Neural progenitor cell (in vitro differentiated cells): ENCODE data around the gene GPS1. TPM values are rescaled to one million over a fixed set of nuclear protein-coding genes. Genes with fewer than 3 reads are reported as not detected.

Source experiments
- DNase-seq: peaks from one replicate; pipeline ENCODE4 v3.0.0-alpha.2; 2016; ENCODE audit warnings: low spot score
- H2AFZ ChIP-seq: fragments of 200-600 bp; sonication (generic); replicated peaks from 2 replicates; pipeline ENCODE4 v1.6.1; 2016; ENCODE audit warnings: antibody characterized with exemption
- H3F3A ChIP-seq: fragments of 200-600 bp; sonication (generic); 2 replicates; pipeline ENCODE4 v1.6.1; 2016; ENCODE audit warnings: antibody characterized with exemption, low read depth
- H3K27ac ChIP-seq: fragments of 200-600 bp; sonication (generic); 2 replicates; pipeline ENCODE4 v1.5.1; 2016; ENCODE audit warnings: mild to moderate bottlenecking
- H3K27me3 ChIP-seq: fragments of 200-600 bp; sonication (generic); 2 replicates; pipeline ENCODE4 v1.6.1; 2016; ENCODE audit warnings: mild to moderate bottlenecking, moderate library complexity
- H3K36me3 ChIP-seq: fragments of 200-600 bp; sonication (generic); 2 replicates; pipeline ENCODE4 v1.5.1; 2016
- H3K4me1 ChIP-seq: fragments of 200-600 bp; sonication (generic); 2 replicates; pipeline ENCODE4 v1.6.1; 2016; ENCODE audit warnings: mixed run types
- H3K4me2 ChIP-seq: fragments of 200-600 bp; sonication (generic); 2 replicates; pipeline ENCODE4 v1.6.1; 2016
- H3K4me3 ChIP-seq: fragments of 200-600 bp; sonication (generic); 2 replicates; pipeline ENCODE4 v1.5.1; 2016
- H3K79me2 ChIP-seq: fragments of 200-600 bp; sonication (generic); 2 replicates; pipeline ENCODE4 v1.6.1; 2016; ENCODE audit warnings: low read depth
- H3K9ac ChIP-seq: fragments of 200-600 bp; sonication (generic); 2 replicates; pipeline ENCODE4 v1.6.1; 2016
- H3K9me3 ChIP-seq: fragments of 200-600 bp; sonication (generic); 2 replicates; pipeline ENCODE4 v1.5.1; 2016; ENCODE audit warnings: low read depth
- H4K20me1 ChIP-seq: fragments of 200-600 bp; sonication (generic); 2 replicates; pipeline ENCODE4 v1.6.1; 2016; ENCODE audit warnings: low read depth
- H3K27ac Mint-ChIP-seq: 3 replicates; pipeline ENCODE4 v1.8.0; 2021; ENCODE audit warnings: mixed read lengths
- H3K27me3 Mint-ChIP-seq: 2 replicates; pipeline ENCODE4 v1.8.0; 2022; ENCODE audit warnings: low read depth, mild to moderate bottlenecking, inconsistent platforms, moderate library complexity, mixed read lengths; ENCODE audit not compliant: insufficient read depth
- H3K36me3 Mint-ChIP-seq: 3 replicates; pipeline ENCODE4 v1.8.0; 2021; ENCODE audit warnings: mixed read lengths
- H3K4me1 Mint-ChIP-seq: 3 replicates; pipeline ENCODE4 v1.8.0; 2021; ENCODE audit warnings: mixed read lengths
- H3K4me3 Mint-ChIP-seq: 3 replicates; pipeline ENCODE4 v1.8.0; 2021; ENCODE audit warnings: mild to moderate bottlenecking, moderate library complexity, mixed read lengths
- H3K9me3 Mint-ChIP-seq: 3 replicates; pipeline ENCODE4 v1.8.0; 2020; ENCODE audit warnings: mixed read lengths
- EZH2 ChIP-seq: fragments of 200-600 bp; sonication (generic); IDR thresholded peaks from 2 replicates; pipeline ENCODE4 v1.6.1; 2017; ENCODE audit warnings: antibody characterized with exemption, mild to moderate bottlenecking, moderate library complexity
- EZH2phosphoT487 ChIP-seq: fragments of 200-600 bp; sonication (generic); IDR thresholded peaks from 2 replicates; pipeline ENCODE4 v1.6.1; 2017; ENCODE audit warnings: antibody characterized with exemption
- total RNA-seq: library from RNA; depleted of rRNA; stranded (reverse); fragments of >200 nt; gene quantifications from 2 replicates; pipeline ENCODE4 v1.2.3, GENCODE V29; 2015; ENCODE audit warnings: low replicate concordance
- TF ChIP-seq, protein P1 (sequence below): fragments of 200-600 bp; sonication (generic); IDR thresholded peaks from 2 replicates; pipeline ENCODE4 v1.5.1; 2017; ENCODE audit warnings: antibody characterized with exemption, mild to moderate bottlenecking

Gene GPS1
- total RNA-seq, 1 donor from 2014 or later = 86.6 TPM

DNA sequence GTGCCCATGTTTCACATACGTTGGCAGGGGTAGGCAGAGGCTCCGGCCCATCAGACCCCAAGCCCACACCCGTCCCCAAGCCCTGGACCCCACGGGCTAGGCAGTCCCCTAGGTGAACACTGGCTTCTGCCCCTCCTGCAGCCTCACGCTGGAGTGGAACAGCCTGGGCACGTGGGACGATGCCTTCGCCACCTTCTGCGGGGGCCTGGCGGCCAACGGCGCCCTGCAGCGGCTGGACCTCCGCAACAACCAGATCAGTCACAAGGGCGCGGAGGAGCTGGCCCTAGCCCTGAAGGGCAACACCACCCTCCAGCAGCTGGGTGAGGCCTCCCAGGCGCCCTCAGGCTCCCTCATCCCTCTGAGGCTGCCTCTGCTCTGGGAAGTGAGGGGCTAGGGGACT is 26.8 kb upstream of the GPS1 start:
- no peak for TF ChIP-seq EZH2
- TF ChIP-seq, protein P1, sequence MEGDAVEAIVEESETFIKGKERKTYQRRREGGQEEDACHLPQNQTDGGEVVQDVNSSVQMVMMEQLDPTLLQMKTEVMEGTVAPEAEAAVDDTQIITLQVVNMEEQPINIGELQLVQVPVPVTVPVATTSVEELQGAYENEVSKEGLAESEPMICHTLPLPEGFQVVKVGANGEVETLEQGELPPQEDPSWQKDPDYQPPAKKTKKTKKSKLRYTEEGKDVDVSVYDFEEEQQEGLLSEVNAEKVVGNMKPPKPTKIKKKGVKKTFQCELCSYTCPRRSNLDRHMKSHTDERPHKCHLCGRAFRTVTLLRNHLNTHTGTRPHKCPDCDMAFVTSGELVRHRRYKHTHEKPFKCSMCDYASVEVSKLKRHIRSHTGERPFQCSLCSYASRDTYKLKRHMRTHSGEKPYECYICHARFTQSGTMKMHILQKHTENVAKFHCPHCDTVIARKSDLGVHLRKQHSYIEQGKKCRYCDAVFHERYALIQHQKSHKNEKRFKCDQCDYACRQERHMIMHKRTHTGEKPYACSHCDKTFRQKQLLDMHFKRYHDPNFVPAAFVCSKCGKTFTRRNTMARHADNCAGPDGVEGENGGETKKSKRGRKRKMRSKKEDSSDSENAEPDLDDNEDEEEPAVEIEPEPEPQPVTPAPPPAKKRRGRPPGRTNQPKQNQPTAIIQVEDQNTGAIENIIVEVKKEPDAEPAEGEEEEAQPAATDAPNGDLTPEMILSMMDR = no peak
- no peak for TF ChIP-seq EZH2phosphoT487
- H3K4me1 Mint-ChIP-seq = peaks cover 20% of the 10 kb centered on the region
- peaks cover 11% of the 10 kb centered on the region for H3K4me1 ChIP-seq

DNA sequence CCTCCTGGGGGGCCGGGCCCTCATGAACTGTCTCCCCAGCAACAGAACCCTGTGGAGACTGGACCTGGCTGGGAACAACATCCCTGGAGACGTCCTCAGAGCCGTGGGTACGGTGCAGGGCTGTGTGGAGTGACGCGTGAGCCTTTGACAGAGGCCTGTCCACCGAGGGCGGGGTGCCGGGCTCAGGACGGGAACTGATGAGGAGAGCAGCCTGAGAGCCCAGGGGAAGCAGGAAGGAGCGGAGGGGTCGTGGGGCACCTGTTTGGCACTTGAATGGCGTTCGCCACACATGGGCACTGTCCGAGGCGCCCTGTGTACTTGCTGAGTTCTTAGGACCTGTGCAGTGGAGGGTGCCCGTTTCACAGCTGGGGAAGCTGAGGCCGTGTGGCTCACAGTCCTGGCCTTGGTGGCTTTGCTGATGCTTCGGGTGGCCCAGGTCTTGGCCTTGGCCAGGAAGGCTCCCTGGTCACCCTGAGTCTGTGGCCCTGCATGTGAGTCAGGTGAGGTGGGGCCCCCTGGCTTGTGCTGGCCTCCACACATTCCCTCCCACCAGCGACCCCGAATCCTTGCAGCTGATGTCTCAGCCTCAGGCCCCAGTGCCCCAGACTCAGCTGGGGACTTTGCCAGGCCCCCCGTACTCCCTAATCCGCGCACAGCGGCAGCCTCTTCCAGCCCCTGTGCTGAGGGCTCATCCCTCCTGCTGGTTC is 26.1 kb upstream of the GPS1 start:
- Histone ChIP-seq H3K79me2 (peaks cover 23% of the 10 kb centered on the region), H3F3A (peaks cover 18% of the 10 kb centered on the region), H3K4me2 (no peak overlapping the region), H3K9ac (no peak overlapping the region), H3K36me3 (no peaks in the 10 kb centered on the region), H3K4me3 (no peak overlapping the region), H3K27ac (no peak overlapping the region), H3K9me3 (no peaks in the 10 kb centered on the region), H3K4me1 (peaks cover 11% of the 10 kb centered on the region), H2AFZ (no peak overlapping the region), H4K20me1 (peaks cover 29% of the 10 kb centered on the region), H3K27me3 (no peaks in the 10 kb centered on the region)
- Mint-ChIP-seq H3K4me3 (peak overlapping the region; percentile 30), H3K4me1 (peaks cover 20% of the 10 kb centered on the region), H3K27ac (no peak overlapping the region), H3K27me3 (peaks cover 4% of the 10 kb centered on the region), H3K9me3 (no peaks in the 10 kb centered on the region), H3K36me3 (no peaks in the 10 kb centered on the region)
- no peak for DNase-seq
- TF ChIP-seq, protein P1 = no peak
- TF ChIP-seq EZH2phosphoT487 (no peak), EZH2 (no peak)

More for the DNA sequence above, 26.8 kb upstream of the GPS1 start:
- Mint-ChIP-seq H3K27ac (no peak overlapping the region), H3K4me3 (peak overlapping the region; percentile 85), H3K27me3 (peaks cover 4% of the 10 kb centered on the region), H3K9me3 (no peaks in the 10 kb centered on the region), H3K36me3 (no peaks in the 10 kb centered on the region)
- H3K9me3 ChIP-seq = no peaks in the 10 kb centered on the region
- H3K79me2 ChIP-seq = peaks cover 23% of the 10 kb centered on the region
- H3F3A ChIP-seq = peaks cover 18% of the 10 kb centered on the region
- no peak overlapping the region for H3K4me3 ChIP-seq
- H3K9ac ChIP-seq = no peak overlapping the region
- no peaks in the 10 kb centered on the region for H3K36me3 ChIP-seq
- DNase-seq = no peak
- no peaks in the 10 kb centered on the region for H3K27me3 ChIP-seq
- H4K20me1 ChIP-seq = peaks cover 30% of the 10 kb centered on the region
- H2AFZ ChIP-seq = no peak overlapping the region
- no peak overlapping the region for H3K4me2 ChIP-seq
- no peak overlapping the region for H3K27ac ChIP-seq

DNA sequence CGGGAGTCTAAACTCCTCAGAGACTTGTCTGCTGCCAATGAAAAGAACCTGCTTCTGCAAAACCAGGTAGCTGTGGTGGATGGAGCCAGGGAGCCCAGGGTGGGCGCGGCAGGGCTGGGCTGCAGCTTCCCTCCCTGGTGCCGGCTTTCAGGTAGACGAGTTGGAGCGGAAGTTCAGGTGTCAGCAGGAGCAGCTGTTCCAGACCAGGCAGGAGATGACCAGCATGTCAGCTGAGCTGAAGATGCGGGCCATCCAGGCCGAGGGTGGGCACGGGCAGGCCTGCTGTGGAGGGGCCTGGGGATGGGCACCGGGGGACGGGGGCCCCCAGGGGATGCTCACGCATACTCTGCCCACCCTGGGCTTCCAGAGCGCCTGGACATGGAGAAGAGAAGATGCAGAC is 23.5 kb upstream of the GPS1 start:
- peaks cover 9% of the 10 kb centered on the region for H3K27me3 ChIP-seq
- H3K79me2 ChIP-seq = peaks cover 11% of the 10 kb centered on the region
- no peaks in the 10 kb centered on the region for H3K9me3 Mint-ChIP-seq
- no peak overlapping the region for H3K4me3 Mint-ChIP-seq
- no peak overlapping the region for H3K4me2 ChIP-seq
- no peak overlapping the region for H3K4me3 ChIP-seq
- H3K9ac ChIP-seq = no peak overlapping the region
- H3K27ac ChIP-seq = no peak overlapping the region
- peaks cover 12% of the 10 kb centered on the region for H3K4me1 Mint-ChIP-seq
- H3K27ac Mint-ChIP-seq = no peak overlapping the region
- no peak overlapping the region for H2AFZ ChIP-seq
- no peaks in the 10 kb centered on the region for H3K36me3 ChIP-seq
- TF ChIP-seq EZH2 (no peak), EZH2phosphoT487 (no peak)
- TF ChIP-seq, protein P1 = no peak
- no peaks in the 10 kb centered on the region for H3K36me3 Mint-ChIP-seq
- peaks cover 21% of the 10 kb centered on the region for H4K20me1 ChIP-seq
- H3K9me3 ChIP-seq = no peaks in the 10 kb centered on the region
- H3F3A ChIP-seq = peaks cover 18% of the 10 kb centered on the region
- H3K4me1 ChIP-seq = peaks cover 12% of the 10 kb centered on the region
- no peak for DNase-seq
- peaks cover 12% of the 10 kb centered on the region for H3K27me3 Mint-ChIP-seq
